H1 (cell line): ENCODE data around the gene PBX3. TPM values are rescaled to one million over a fixed set of nuclear protein-coding genes. Genes with fewer than 3 reads are reported as not detected.

Experiments
- EGR1 ChIP-seq: IDR thresholded peaks from 2 replicates; pipeline ENCODE4 v1.6.1; 2011; ENCODE audit warnings: low read depth, low read length, borderline replicate concordance
- SIN3A ChIP-seq, 2 experiments: IDR thresholded peaks in 1 of 2; conservative IDR thresholded peaks in 1 of 2; 2 replicates each; pipeline ENCODE4 v1.6.1; 2011 to 2012; ENCODE audit warnings: low read length in 2 of 2, improper control_type of control experiment in 1 of 2, low read depth in 1 of 2, mild to moderate bottlenecking in 1 of 2
- polyA plus RNA-seq, 7 experiments: library from polyadenylated mRNA; depleted of rRNA in 3 of 7; stranded (reverse) in 5 of 7; unstranded in 2 of 7; fragments of >200 nt in 5 of 7; fragments of 200-250 nt in 2 of 7; gene quantifications; 1 replicate in 5 of 7; 2 replicates in 1 of 7; 4 replicates in 1 of 7; pipeline versions ENCODE4 v1.2.1 to v1.2.3, GENCODE V29; 2011 to 2013; ENCODE audit warnings: missing spikeins in 2 of 7, mixed read lengths in 2 of 7
- total RNA-seq: library from RNA; stranded (reverse); fragmentation: NEBNext Ultra II Directional; extraction: Animal tissue kit (Norgen Biotek cat#: 25700); gene quantifications from 2 replicates; pipeline ENCODE4 v1.2.1, GENCODE V29; 2021

Gene PBX3
- total and polyA plus RNA-seq, 2 of the 8 experiments (the other 6 are each of a cell fraction or from before 2014, with no cell fraction given): 22.7 to 44.3 TPM

GRCh38 chr9:125889476-125890419, 142.6 kb downstream of the PBX3 start (continued):
- TF ChIP-seq SIN3A (conservative IDR thresholded peaks at IDR 0.05 in 1 of 2, IDR thresholded peaks at IDR 0.05 in 1 of 2; ENCODE audit: low read depth in 1 of 2, low read length in 2 of 2) (peak in 1 of 2 experiments; percentile 42; a peak in 2 of 4 replicates), EGR1 (peak; percentile 44; the same call in 1 of the 2 replicates)
